HG03558 (cell line): ENCODE measurements around the gene RBCK1.
"Not testable (repeated sequence)": the region's sequence is repeated elsewhere in the genome, so short reads cannot be mapped to it uniquely, and the experiment has no call there.

Source experiments
- ATAC-seq: cut with Tn5 transposase; IDR thresholded peaks from one replicate; pipeline ENCODE4 v1.9.1; 2021; ENCODE audit warnings: moderate number of reproducible peaks; ENCODE audit not compliant: unreplicated experiment; ENCODE audit errors: extremely low read depth

Gene RBCK1

GRCh38 chr20:375265-375889, 32.7 kb upstream of the RBCK1 start:
- no peak for ATAC-seq

GRCh38 chr20:376089-376488, 32.0 kb upstream of the RBCK1 start:
- no peak for ATAC-seq

GRCh38 chr20:376750-377149, 31.3 kb upstream of the RBCK1 start:
- no peak for ATAC-seq

- not testable (repeated sequence) for ATAC-seq
Measured at GRCh38 chr20:377578-377977, 30.5 kb upstream of the RBCK1 start.

- ATAC-seq: no peak
Measured at GRCh38 chr20:378961-379336, 29.1 kb upstream of the RBCK1 start.

- ATAC-seq: no peak
Measured at GRCh38 chr20:380763-381580, 27.1 kb upstream of the RBCK1 start.

- no peak for ATAC-seq
Measured at GRCh38 chr20:381581-382290, 26.4 kb upstream of the RBCK1 start.

GRCh38 chr20:382291-383115, 25.6 kb upstream of the RBCK1 start:
- no peak for ATAC-seq

GRCh38 chr20:383889-384288, 24.2 kb upstream of the RBCK1 start:
- no peak for ATAC-seq

GRCh38 chr20:384723-385122, 23.4 kb upstream of the RBCK1 start:
- ATAC-seq: no peak

GRCh38 chr20:385448-385847, 22.7 kb upstream of the RBCK1 start:
- ATAC-seq: no peak

- ATAC-seq: not testable (repeated sequence)
Measured at GRCh38 chr20:386634-387033, 21.5 kb upstream of the RBCK1 start.

- no peak for ATAC-seq
Measured at GRCh38 chr20:387520-387919, 20.6 kb upstream of the RBCK1 start.

- no peak for ATAC-seq
Measured at GRCh38 chr20:388034-388994, 19.8 kb upstream of the RBCK1 start.

- no peak for ATAC-seq
Measured at GRCh38 chr20:389220-389619, 18.9 kb upstream of the RBCK1 start.

GRCh38 chr20:391041-391711, 16.9 kb upstream of the RBCK1 start:
- ATAC-seq: no peak

- not testable (repeated sequence) for ATAC-seq
Measured at GRCh38 chr20:393296-393695, 14.8 kb upstream of the RBCK1 start.

GRCh38 chr20:396252-396618, 11.9 kb upstream of the RBCK1 start:
- ATAC-seq: no peak
